DND-41 (cell line): Measurements from ENCODE around the gene CDKL4.

Source experiments
- CTCF ChIP-seq: IDR thresholded peaks from 2 replicates; pipeline ENCODE4 v1.5.1; 2012; ENCODE audit warnings: borderline replicate concordance, low read length, moderate library complexity, mild to moderate bottlenecking; ENCODE audit not compliant: poor library complexity, severe bottlenecking; ENCODE audit errors: extremely low read depth
- EZH2 ChIP-seq: IDR thresholded peaks from 3 replicates; pipeline ENCODE4 v1.6.1; 2012; ENCODE audit warnings: borderline replicate concordance, low read depth, mild to moderate bottlenecking, moderate library complexity, low read length, inconsistent platforms; ENCODE audit not compliant: severe bottlenecking

- TF ChIP-seq CTCF (no peak), EZH2 (no peak)
Observed at GRCh38 chr2:39141334-39142271, 102.2 kb downstream of the CDKL4 start.
